Sigmoid colon (tissue), 3 donors: ENCODE results near the gene MAGIX.

Experiments used
- CTCF ChIP-seq, 4 experiments: fragments of 450-650 bp in 3 of 4; fragments of 200-600 bp in 1 of 4; IDR thresholded peaks; one replicate each; pipeline ENCODE4 v1.5.1; 2016 to 2019; ENCODE audit warnings: antibody characterized with exemption in 4 of 4, mild to moderate bottlenecking in 3 of 4, moderate library complexity in 2 of 4
- POLR2A ChIP-seq, 2 donors: fragments of 450-650 bp; IDR thresholded peaks; one replicate each; pipeline ENCODE4 v1.6.1; 2016; ENCODE audit warnings: antibody characterized with exemption in 2 of 2, mild to moderate bottlenecking in 2 of 2, moderate library complexity in 2 of 2

GRCh38 chrX:49191574-49192011 is 29.0 kb downstream of the MAGIX start:
- TF ChIP-seq CTCF (IDR thresholded peaks at IDR 0.05), result no peak
- no peak for TF ChIP-seq POLR2A (IDR thresholded peaks at IDR 0.05)
